Left lobe of liver (tissue), 2 donors: Measurements from ENCODE around the gene GALNT2. TPM values are rescaled to one million over a fixed set of nuclear protein-coding genes. Genes with fewer than 3 reads are reported as not detected.
A peak's percentile ranks its signal among the peaks of the same experiment; 100 is the strongest.

Experiments
- ATAC-seq: fragments of 200-7000 bp; cut with Tn5 transposase; one replicate; pipeline ENCODE4 v1.9.1; 2020; ENCODE audit warnings: mild to moderate bottlenecking, moderate library complexity
- DNase-seq: peaks from one replicate; pipeline ENCODE4 v3.0.0-alpha.2; 2020; ENCODE audit warnings: low spot score
- total RNA-seq: library from RNA; stranded (reverse); gene quantifications from one replicate; pipeline ENCODE4 v1.2.1, GENCODE V29; 2021
- donor health status: DM: no; HTN: no; CAD: no; lungs with moderate emphysema.
- donor health status: DM: no; HTN: yes; CAD: no.

Gene GALNT2
- total RNA-seq, 1 donor from 2014 or later: 83.7 TPM

DNA sequence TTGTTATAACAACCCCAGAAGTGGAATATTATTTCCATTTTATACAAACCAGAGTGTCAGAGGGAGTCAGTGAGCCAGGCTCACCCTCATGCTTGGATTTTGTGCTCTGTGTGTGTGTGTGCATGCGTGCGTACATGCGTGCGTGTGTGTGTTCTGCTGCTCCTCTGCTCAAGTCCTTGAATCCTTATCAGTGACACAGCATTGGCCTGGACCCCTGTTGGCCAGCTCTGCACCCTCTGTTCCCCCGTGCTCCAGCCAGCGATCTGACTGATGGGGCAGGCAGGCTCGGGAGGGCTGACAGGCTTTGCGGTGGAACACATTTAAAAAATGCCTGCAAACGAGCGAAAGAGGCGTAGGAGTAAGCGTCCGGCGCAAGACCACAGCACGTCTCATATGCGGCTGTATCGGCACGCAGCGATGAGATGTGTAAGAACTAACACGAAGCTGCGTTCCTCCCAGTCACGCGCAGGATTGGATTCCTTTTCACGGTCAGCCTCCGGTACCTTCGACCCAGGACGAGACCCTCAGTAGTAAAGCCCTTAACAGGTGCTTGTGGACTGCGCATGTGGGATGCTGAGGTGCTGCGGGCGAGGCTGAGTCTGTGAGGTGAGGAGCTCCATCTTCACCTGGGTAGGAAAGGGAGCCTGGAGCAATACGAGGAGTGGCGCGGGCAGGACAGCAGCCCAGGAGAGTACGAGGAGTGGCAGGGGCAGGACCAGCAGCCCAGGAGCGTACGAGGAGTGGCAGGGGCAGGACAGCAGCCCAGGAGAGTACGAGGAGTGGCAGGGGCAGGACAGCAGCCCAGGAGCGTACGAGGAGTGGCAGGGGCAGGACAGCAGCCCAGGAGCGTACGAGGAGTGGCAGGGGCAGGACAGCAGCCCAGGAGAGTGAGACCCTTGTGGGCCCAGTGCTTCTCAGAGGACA is 130.9 kb downstream of the GALNT2 start:
- ATAC-seq (no peak), DNase-seq (no peak)

DNA sequence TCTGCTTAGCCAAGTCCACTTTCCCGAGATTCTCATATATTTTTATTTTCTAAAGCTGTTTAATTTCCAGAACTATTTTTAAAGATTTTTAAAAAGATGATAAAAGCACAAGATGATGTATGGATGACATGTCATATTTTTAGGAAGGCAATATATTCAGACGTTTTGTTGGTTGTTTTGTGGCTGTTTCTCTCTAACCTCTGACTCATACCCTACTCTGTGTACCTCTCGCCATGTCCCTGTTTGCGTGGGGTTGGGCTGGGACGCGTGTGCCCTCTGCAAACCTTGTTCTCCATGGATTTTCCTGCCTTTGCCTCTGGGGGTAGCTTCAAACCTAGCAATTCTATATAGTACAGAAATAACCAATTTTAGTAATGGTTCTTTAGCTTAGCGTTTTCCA is 132.0 kb downstream of the GALNT2 start:
- DNase-seq: no peak
- no peak for ATAC-seq

DNA sequence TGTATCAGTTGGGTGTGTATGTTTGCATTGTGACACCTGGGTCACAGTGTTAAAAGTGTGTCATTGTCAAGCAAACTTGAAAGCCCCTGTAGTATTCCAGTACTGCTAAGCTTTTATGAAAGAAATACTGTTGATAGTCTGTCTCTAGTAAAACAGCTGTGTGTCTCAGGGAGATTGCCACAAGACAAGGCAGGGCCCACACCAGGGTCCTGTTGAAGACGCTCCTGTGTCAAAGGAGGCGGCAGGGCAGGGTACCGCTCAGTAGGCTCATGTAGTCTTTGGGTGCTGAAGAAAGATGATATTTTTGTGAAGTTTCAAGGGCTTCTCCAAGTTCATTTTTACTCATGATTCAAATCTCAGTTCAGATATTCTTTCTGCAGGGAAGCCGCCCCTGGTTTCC is 132.5 kb downstream of the GALNT2 start:
- no peak for DNase-seq
- no peak for ATAC-seq

DNA sequence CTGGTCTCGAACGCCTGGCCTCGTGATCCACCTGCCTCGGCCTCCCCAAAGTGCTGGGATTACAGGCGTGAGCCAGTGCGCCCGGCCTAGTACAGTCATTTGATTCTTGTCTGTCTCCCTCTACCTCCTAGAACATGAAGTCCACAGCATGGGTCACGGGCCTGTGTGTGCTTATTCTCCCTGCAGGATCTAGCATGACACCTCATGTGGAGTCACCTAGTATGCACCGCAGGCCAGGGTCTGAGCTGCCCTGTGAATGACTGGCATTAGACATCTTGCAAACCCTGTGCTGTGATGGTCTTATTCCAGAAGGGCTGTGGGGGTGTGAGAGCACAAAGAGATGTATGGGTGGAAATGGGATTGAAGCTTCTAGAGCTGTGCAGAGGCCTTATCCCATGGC is 133.2 kb downstream of the GALNT2 start:
- no peak for ATAC-seq
- no peak for DNase-seq

DNA sequence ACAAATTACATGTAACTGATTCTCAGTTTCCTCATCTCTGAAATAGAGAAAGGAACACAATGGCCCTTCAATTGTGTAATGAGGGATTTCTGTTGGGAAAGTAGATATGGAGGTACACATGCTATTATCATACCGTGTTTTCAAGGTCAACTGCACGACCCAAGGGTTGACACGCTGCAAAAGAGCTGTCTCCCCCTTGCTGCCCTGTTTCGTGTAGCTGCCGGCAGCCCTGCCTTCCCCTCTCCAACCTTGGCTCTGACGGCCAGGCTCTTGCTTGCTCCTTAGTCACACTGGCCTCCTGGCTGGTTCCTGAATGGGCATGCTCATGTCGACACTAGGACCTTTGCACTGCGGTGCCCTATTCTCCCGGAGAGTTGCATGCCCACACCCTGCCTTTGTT is 134.4 kb downstream of the GALNT2 start:
- no peak for DNase-seq

DNA sequence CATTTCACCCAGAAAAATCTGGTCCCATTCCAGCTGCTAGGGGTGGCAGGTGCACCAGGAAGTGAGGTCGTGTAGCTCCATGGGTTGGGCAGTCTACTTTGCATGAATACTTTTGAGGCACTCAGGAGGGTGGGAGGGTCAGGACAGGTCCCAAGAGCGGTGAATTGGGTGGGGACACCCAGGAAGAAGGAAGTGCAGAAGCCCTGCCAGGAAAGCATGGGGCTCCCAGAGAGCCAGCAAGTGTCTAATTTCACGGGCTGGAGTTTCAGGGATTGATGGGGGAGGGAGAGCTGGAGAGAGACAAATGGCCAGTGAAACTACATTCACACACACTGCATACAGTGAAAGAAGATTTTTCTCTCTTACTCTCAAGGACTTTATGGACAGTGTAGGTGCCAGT is 137.8 kb downstream of the GALNT2 start:
- no peak for ATAC-seq
- no peak for DNase-seq

More for the DNA sequence above, 134.4 kb downstream of the GALNT2 start:
- ATAC-seq: peak; percentile 75

DNA sequence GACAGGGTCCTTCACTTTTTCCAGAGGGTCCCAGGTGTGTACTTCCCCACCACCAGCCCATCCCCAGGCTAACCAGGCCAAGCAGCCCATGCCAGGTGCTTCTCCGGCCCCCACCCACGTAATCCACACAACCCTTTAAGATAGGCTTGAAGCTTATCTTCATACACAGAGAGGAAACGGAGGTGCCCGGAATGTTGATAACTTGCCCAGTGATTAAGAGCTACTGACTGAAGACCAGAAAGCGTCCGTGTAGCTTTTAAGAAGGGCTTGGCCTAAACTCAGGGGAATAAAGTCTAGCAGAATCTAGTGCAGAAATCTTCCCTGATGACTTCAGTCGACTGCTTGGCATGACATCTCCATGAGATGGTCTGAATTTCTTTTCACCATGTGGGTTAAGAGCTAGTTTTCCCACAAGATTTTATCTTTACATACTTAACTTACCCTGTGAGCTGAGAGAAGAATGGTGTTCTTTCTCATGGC is 138.7 kb downstream of the GALNT2 start:
- DNase-seq (no peak), ATAC-seq (no peak)

DNA sequence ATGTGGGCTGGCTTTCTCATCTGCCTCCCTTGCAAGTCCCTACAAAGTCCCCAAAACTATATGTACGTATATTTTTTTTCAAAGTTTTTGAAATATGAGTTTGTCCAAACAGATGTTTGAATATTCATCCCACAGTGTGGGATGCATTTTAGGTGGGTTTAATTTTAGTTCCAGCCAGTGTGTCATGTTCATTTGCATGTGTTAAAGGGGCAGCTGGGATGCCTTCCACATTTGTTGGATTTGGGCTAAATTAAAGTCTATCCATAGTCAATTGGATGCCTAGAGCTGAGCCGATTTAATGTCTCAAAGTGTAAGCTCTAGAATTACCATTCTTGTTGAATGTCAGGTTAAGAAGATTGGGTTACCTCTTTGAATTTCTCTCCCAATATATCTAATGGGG is 139.2 kb downstream of the GALNT2 start:
- no peak for DNase-seq

DNA sequence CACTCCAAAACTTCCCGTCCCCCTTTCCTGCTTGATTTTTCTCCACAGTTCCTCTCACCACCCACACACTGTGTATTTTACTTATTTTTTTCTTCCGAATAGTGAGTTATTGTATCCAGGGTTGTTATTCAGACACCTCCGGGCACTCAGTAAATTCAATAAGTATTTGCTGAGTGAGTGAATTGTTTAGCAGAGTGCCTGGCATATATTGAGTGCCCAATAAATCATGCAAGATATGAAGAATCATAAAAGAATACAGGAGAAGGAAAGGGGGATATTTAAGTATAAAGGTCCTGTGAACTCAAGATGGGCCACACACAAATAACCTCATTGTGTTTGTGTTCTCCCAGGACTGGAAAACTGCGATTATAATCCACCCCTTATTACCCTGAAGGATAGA is 139.9 kb downstream of the GALNT2 start:
- ATAC-seq: no peak

More for the DNA sequence above, 139.2 kb downstream of the GALNT2 start:
- no peak for ATAC-seq

DNA sequence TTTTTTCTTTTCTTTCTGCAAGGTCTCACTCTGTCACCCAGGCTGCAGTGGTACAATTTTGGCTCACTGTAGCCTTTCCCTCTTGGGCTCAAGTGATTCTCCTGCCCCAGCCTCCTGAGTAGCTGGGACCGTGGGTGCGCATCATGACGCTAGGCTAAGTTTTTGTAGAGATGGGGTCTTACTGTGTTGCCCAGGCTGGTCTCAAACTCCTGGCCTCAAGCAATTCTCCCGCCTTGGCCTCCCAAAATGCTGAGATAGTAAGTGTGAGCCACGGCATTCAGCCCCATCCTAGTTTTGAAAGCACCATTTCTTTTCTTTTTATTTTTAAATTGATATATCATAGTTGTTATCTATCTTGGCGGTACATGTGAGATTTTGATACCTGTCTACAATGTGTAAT is 140.6 kb downstream of the GALNT2 start:
- DNase-seq (no peak), ATAC-seq (no peak)

More for the DNA sequence above, 139.9 kb downstream of the GALNT2 start:
- no peak for DNase-seq

DNA sequence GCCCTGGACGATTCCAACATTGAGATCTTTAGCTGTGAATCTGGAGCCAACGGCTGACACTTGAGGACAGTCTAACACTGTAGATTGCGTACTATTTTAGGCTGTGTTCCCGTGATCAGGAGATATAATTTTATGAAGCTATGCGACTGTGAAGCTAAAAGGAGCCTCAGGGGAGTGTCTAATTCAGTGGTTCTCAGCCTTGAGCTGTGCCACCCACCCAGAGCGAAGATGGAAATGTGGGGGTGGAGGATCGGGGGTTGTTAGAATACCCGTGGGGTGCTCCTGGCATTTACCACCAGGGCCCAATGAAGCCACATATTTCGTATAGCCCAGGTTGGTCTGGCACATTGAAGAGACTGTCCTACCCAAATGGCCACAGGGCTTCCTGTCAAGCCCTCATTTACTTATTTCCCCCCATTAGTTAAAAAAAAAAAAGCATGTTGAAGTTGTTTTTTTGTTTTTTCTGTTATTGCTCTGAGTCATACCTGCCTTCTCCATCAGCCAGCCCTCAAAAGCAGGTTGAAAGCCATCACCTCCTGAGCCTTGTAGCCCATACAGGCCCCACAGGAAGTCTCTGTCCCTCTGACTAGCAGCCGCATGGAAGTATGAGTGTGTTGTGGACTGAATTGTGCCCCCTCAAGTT is 141.7 kb downstream of the GALNT2 start:
- ATAC-seq (no peak), DNase-seq (no peak)

DNA sequence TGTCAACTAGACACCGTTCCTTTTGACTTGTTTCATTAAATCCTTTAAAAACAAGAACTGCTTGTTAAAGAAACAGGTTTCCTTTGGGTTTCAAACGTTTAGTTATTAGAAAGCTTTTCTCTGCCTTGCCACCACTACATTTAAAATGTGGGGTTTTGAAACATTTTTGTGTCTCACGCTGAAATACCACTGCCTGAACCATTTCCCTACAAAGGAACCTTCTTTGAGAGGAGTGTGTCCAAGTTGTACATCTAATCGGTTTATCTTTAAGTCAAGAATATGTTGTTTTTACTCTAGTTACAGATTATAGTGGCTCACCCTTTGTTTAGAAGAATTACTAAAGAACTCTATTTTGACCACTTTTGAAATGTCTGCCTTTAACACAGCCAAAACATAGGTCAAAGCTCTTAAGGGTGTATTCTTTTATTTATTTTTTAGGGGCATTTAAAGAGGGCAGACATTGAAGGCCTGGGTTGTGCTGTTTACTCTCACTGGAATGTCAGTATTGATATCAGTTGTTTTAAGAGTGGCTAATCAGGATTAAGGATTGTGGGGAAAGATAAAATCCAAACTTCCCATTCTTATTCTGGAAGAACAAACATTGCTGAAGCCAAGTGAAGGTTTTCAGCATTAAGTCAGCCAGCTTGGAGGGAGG is 143.4 kb downstream of the GALNT2 start:
- ATAC-seq (no peak), DNase-seq (no peak)

DNA sequence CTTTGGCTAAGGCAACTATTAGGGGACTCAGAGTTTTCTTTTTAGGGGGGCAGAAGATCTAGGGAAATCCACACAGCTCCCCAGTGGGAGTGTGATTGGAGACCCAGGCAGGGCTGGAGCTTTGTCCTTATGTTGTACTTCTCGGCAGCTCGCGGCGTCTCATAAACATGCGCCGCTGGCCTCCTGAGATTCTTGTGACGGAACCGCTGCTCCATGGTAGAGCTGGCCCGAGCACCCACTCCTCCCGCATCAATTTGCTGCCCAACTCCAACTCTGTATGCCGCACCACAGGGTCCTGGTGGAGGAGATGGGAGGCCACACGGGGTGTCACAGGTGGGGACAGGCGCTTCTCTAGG is 143.9 kb downstream of the GALNT2 start:
- DNase-seq: no peak
- ATAC-seq: no peak

DNA sequence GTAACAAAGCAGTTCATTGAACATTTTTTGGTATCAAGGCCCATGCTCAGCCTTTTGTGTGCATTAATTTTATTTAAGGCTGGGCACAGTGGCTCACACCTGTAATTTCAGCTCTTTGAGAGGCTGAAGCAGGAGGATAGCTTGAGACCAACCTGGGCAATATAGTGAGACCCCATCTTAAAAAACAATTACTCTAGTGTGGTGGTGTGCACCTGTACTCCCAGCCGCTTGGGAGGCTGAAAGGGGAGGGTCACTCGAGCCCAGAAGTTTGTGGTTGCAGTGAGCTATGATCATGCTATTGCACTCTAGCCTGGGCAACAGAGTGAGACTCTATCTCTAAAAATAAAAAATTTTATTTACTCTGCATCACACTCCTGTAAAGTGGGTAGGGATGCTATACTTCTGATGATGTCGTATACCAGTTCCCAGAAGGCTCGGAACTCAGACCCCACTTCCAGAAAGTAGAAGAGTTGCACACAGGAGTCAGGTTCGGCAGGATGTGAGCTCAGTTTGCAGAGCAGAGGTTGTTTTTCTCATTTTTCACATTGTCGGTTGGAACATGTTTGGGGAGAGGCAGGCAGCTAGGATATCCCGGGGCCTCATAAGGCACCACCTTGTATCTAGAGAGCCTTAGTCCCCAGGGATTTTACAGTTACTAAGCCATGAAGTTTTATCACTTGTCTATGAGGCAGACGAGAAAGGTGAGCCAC is 144.6 kb downstream of the GALNT2 start:
- no peak for ATAC-seq
- no peak for DNase-seq

DNA sequence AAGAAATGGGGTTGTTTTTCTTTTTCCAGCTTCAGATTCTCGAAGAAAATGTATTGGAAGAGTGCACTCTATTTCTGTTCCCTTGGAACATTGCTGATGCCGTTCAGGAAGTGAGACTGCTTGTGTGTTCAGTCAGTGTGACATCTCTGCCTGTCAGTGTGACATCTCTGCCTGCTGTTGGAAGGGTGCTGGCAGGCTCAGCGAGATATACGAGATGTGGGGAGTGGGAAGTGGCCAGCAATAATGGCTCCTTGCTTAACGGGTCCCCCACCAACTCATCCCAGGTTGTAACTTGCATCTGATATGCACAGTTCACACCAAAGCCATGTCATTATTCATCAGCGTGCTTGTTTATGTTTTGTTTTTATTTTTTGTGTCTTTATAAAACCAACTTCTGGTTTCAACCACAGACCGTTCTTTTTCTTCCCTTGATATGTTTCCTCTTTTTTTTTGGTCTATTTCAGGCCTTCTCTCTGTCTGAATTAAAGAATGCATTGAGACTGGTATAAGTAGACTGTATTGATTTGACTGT is 145.4 kb downstream of the GALNT2 start:
- ATAC-seq (peak; percentile 25), DNase-seq (no peak)

DNA sequence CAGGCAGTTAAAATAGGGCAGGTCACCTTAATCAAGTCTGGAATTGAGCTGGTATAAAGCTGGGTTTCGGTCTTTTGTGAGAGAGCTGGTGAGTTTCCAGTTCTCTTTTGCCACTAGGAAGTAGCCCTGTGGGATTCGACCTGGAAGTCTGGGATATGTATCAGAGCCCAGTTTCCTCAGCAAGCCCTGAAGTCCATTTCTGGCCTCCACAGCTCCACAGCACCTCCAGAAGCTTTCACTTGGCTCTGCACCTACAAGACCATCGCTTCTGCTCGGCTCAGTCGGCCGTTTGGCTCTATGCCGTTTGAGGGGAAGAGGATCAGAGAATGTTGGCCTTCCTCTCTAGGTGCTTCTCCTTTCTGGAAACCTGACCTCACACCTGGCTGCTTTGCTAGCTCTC is 148.0 kb downstream of the GALNT2 start:
- ATAC-seq: peak; percentile 84
- DNase-seq: peak; percentile 61

DNA sequence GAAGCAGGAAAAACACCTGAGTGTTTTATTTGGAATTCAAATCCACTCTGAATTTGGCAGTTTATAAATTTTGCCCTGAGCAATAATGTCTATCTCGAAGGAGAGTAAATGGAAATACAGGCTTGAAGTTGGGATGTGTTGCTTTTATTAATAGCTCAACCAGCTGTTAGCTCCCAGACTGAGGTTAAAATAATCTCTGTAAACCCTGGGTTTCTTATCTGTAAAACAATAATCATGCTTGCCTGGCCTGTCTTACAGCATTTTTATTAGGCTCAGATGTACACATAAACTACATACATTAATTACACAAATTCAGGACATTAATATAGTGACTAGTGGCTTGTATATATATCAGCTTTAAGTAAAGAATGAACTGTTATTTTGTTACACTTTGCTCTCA is 148.5 kb downstream of the GALNT2 start:
- ATAC-seq (no peak), DNase-seq (no peak)

DNA sequence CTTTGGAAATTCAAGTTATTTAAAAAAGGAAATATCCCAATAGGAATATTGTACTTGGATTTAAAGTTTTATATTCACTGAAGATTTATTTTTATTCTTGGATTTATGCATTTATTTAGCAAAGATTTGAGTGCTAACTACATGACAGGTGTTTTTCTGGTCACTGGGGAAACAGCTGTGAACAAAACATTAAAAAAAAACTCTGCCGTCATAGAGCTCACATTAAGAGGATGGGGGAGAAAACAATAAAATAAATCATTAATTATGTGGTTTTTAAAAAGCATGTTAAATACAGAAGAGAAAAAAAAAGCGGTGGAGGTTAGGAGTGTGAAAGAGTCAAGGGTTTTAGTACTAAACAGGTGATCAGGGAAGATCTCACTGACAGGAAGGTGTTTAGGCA is 149.9 kb downstream of the GALNT2 start:
- ATAC-seq: no peak
- no peak for DNase-seq

DNA sequence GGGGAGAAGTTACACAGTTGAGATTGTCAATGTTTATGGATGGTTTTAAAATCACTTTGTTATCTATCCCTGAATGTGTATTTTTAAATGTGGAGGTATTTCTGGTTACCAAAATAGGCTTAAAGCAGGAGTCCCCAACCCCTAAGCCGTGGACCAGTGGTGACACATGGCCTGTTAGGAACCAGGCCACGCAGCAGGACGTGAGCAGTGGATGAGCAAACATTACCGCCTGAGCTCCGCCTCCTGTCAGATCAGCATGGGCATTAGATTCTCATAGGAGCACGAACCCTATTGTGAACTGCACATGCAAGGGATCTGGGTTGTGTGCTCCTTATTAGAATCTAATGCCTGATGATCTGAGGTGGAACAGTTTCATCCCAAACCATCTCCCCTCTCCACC is 151.6 kb downstream of the GALNT2 start:
- ATAC-seq: peak; percentile 72
- DNase-seq: no peak

DNA sequence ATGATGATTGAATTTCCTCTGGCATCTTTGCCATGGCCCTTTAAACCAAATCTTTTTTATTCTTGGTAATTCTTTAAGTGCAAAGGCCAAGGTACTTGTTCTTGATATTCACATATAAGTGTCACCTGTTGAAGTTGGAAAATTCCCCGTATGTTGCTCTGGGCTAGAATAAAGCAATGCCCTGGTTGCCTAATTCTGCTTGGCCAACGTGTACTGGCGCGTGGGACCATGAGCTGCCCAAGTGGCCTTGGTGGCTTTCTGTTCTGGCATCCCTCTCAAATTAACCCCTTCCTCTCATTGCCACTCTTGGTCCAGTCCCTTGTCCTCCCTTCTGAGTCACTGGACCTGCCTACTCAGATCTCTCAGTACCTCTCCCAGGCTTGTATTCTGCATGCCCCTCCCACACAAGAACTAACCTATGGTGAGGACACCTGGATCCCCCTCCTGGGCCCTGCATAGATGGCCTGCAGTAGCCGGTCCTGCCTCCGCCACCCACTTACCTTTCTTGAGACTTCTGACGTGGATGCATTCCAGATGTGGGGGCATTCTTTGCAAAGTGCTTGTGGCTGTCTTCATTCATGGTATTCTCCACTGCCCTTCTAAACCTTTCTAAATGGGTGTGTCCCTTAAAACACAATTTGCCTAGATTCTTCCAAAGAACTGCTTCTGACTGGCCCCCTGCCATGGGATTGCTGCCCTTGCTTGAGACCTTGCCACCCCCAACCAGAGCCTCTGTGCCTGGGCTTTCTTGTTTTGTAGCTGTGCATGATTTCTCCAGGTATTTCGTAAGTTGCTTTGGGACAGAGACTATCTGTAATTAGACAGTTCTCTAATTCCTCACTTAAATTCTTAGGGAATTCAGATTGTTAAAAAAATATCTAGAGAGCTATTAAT is 152.4 kb downstream of the GALNT2 start:
- no peak for DNase-seq
- ATAC-seq: peak; percentile 61
